HCT116 (cell line): ENCODE measurements around the gene ADARB1. TPM values are rescaled to one million over a fixed set of nuclear protein-coding genes. Genes with fewer than 3 reads are reported as not detected.

ENCODE experiments used
- ATAC-seq: fragments of 200-7000 bp; cut with Tn5 transposase; 2 replicates; pipeline ENCODE4 v1.9.1; 2020; ENCODE audit warnings: mild to moderate bottlenecking, moderate library complexity
- BruUV-seq: library from RNA; stranded (reverse); fragments of 400-500 nt; replicated peaks from 2 replicates; lab custom pipeline; 2021; lab: Mats Ljungman, UMichigan
- CTCF ChIA-PET: fragments of 300-600 bp; sonication (Branson Sonifier 250); formaldehyde crosslinking; loops from one replicate; lab custom pipeline; 2021; ENCODE audit warnings: antibody characterized with exemption; lab: Charles Lee
- POLR2A ChIA-PET: fragments of 300-600, 350-600 bp; sonication (Branson Sonifier 250); formaldehyde crosslinking; loops from one replicate; lab custom pipeline; 2021; ENCODE audit warnings: antibody characterized with exemption; lab: Charles Lee
- RAD21 ChIA-PET, 2 experiments: fragments of 300-600 bp; sonication (Branson Sonifier 250); formaldehyde crosslinking; loops; one replicate each; lab custom pipeline; 2023; ENCODE audit warnings: low total read pairs in 2 of 2; ENCODE audit not compliant: uncharacterized antibody in 2 of 2, unreplicated experiment in 2 of 2, low non-redundant PET in 1 of 2; lab: Charles Lee
- DNase-seq: peaks from one replicate; pipeline ENCODE4 v3.0.0-alpha.2; 2010; ENCODE audit warnings: low read depth, low spot score
- H2AFZ ChIP-seq: fragments of 200-600 bp; shearing (Covaris generic), sonication (generic); 2 replicates; pipeline ENCODE4 v1.6.1; 2017; ENCODE audit warnings: low read depth, mixed run types, mixed read lengths, antibody characterized with exemption, low read length; ENCODE audit not compliant: poor library complexity, severe bottlenecking
- H3K27ac ChIP-seq: 2 replicates; pipeline ENCODE4 v1.5.1; 2012; ENCODE audit warnings: low read depth, low read length
- H3K27me3 ChIP-seq: fragments of 200-600 bp; sonication (generic); 2 replicates; pipeline ENCODE4 v1.6.1; 2016; ENCODE audit warnings: mixed run types, low read length, mixed read lengths; ENCODE audit not compliant: insufficient read depth
- H3K36me3 ChIP-seq, 2 experiments: fragments of 200-500 bp in 1 of 2; fragments of 200-600 bp in 1 of 2; sonication (Bioruptor generic) in 1 of 2; sonication (generic) in 1 of 2; 2 replicates each; pipeline versions ENCODE4 v1.5.1 to v1.6.1; 2014 to 2016; ENCODE audit warnings: low read length in 2 of 2, inconsistent platforms in 1 of 2, mixed read lengths in 1 of 2, mixed run types in 1 of 2; ENCODE audit not compliant: insufficient read depth in 2 of 2, control insufficient read depth in 1 of 2
- H3K4me1 ChIP-seq, 2 experiments: fragments of 200-600 bp in 1 of 2; sonication (generic) in 1 of 2; 2 replicates each; pipeline versions ENCODE4 v1.5.1 to v1.6.1; 2012 to 2017; ENCODE audit warnings: low read length in 2 of 2, inconsistent platforms in 1 of 2, mild to moderate bottlenecking in 1 of 2, mixed read lengths in 1 of 2, mixed run types in 1 of 2, moderate library complexity in 1 of 2; ENCODE audit not compliant: insufficient read depth in 2 of 2, control insufficient read depth in 1 of 2
- H3K4me2 ChIP-seq: fragments of 200-600 bp; sonication (generic); 2 replicates; pipeline ENCODE4 v1.6.1; 2017; ENCODE audit warnings: mixed run types, low read length, mixed read lengths
- H3K4me3 ChIP-seq, 2 experiments: fragments of 200-600 bp in 1 of 2; sonication (generic) in 1 of 2; replicated peaks in 1 of 2; 2 replicates each; pipeline ENCODE4 v1.5.1; 2011 to 2016; ENCODE audit warnings: low read length in 2 of 2, control low read depth in 1 of 2, low read depth in 1 of 2, mild to moderate bottlenecking in 1 of 2, mixed read lengths in 1 of 2, mixed run types in 1 of 2
- H3K79me2 ChIP-seq: fragments of 200-600 bp; sonication (generic); 2 replicates; pipeline ENCODE4 v1.6.1; 2017; ENCODE audit warnings: mild to moderate bottlenecking, mixed run types, low read length, moderate library complexity, mixed read lengths; ENCODE audit not compliant: insufficient read depth
- H3K9ac ChIP-seq: fragments of 200-600 bp; sonication (generic); 2 replicates; pipeline ENCODE4 v1.6.1; 2016; ENCODE audit warnings: low read length, mixed read lengths
- H3K9me2 ChIP-seq: fragments of 200-600 bp; sonication (generic), shearing (Covaris generic); 2 replicates; pipeline ENCODE4 v1.6.1; 2017; ENCODE audit warnings: mixed run types, mild to moderate bottlenecking, moderate library complexity; ENCODE audit not compliant: insufficient read depth
- H3K9me3 ChIP-seq, 2 experiments: fragments of 200-500 bp in 1 of 2; fragments of 200-600 bp in 1 of 2; sonication (Bioruptor generic) in 1 of 2; sonication (generic) in 1 of 2; 2 replicates each; pipeline ENCODE4 v1.6.1; 2014 to 2017; ENCODE audit warnings: low read length in 2 of 2, mixed read lengths in 2 of 2, inconsistent platforms in 1 of 2, low read depth in 1 of 2, mild to moderate bottlenecking in 1 of 2, mixed run types in 1 of 2, moderate library complexity in 1 of 2; ENCODE audit not compliant: control insufficient read depth in 1 of 2, insufficient read depth in 1 of 2
- H4K20me1 ChIP-seq: fragments of 200-600 bp; sonication (generic), shearing (Covaris generic); 2 replicates; pipeline ENCODE4 v1.6.1; 2017; ENCODE audit warnings: mixed run types, mild to moderate bottlenecking, moderate library complexity; ENCODE audit not compliant: insufficient read depth
- CBX3 ChIP-seq: IDR thresholded peaks from 2 replicates; pipeline ENCODE4 v1.6.1; 2012; ENCODE audit warnings: low read depth
- EGR1 ChIP-seq: IDR thresholded peaks from 2 replicates; pipeline ENCODE4 v1.6.1; 2012; ENCODE audit warnings: low read depth
- RAD21 ChIP-seq: IDR thresholded peaks from 2 replicates; pipeline ENCODE4 v1.6.1; 2012; ENCODE audit warnings: low read depth, mild to moderate bottlenecking
- SRF ChIP-seq: IDR thresholded peaks from 2 replicates; pipeline ENCODE4 v1.6.1; 2012; ENCODE audit warnings: low read depth
- TCF7L2 ChIP-seq: IDR thresholded peaks from 2 replicates; pipeline ENCODE4 v1.7.0; 2011; ENCODE audit warnings: borderline replicate concordance, inconsistent platforms; ENCODE audit not compliant: insufficient read depth, insufficient read length; ENCODE audit errors: extremely low read depth
- YY1 ChIP-seq: IDR thresholded peaks from 2 replicates; pipeline ENCODE4 v1.6.1; 2011; ENCODE audit warnings: low read length, low read depth, moderate library complexity, mild to moderate bottlenecking; ENCODE audit not compliant: insufficient replicate concordance; ENCODE audit errors: extremely low read depth
- ZNF274 ChIP-seq: fragments of 200-500 bp; sonication (Bioruptor generic); IDR thresholded peaks from 2 replicates; pipeline ENCODE4 v1.6.1; 2014; ENCODE audit warnings: mild to moderate bottlenecking, low read depth, low read length, inconsistent platforms
- intact Hi-C: fragments of 100-400 bp; cut with micrococcal nuclease; formaldehyde crosslinking; loops from 2 replicates; pipeline ENCODE4 v1.10.0; 2022
- total RNA-seq: library from RNA; stranded (reverse); gene quantifications from one replicate; pipeline ENCODE4 v1.2.1, GENCODE V29; 2021; ENCODE audit not compliant: unreplicated experiment
- TF ChIP-seq, protein P1 (sequence below): IDR thresholded peaks from 2 replicates; pipeline ENCODE4 v1.6.1; 2011; ENCODE audit warnings: mild to moderate bottlenecking, low read length, moderate library complexity; ENCODE audit not compliant: insufficient replicate concordance; ENCODE audit errors: extremely low read depth
- TF ChIP-seq, protein P2 (sequence below): IDR thresholded peaks from 2 replicates; pipeline ENCODE4 v1.6.1; 2012

Gene ADARB1
- total RNA-seq, 1 experiment from 2014 or later = 13.5 TPM

DNA sequence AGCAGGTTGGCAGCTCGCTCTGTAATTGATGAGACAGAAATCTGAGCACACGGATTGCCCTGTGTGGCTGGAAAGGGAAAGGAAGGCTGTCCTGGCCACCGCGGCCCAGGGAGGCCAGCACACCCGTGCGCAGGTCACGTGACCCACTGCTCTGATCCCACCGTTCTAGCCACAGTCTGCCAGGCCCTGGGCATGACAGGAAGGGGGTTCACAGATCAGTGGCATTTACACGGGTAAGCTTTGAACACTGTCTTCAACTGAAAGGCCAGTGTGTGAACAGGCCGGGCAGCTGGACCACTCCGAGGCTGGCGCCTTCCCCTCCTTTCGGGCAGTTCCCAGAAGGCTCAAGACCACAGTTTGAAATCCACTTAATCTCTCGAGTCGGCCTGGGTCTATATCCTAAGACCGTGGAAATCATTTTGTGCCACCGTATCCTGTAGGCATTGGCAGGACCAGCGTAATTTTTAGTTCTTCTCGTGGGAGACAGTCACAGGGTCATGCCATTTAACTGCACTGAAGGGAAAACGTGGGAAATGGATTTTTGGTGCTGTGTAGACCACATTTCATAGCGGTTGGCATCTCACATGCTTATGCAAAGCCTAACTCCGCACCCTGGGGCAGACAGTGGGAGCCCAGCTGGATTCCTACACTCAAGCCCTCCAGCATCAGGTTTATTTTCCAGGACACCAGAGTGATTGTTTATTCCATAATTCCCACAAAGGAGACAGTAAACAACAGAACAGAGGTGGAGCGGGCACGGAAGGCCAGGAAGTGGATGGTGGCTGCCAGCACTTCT lies 3.1 kb upstream of the ADARB1 start:
- Histone ChIP-seq H3K27ac (no peak overlapping the region), H2AFZ (no peak overlapping the region), H3K36me3 (no peaks in the 10 kb centered on the region), H3K9me3 (no peaks in the 10 kb centered on the region), H3K4me1 (peaks cover 7 to 14% of the 10 kb centered on the region in 2 experiments), H3K9me2 (no peaks in the 10 kb centered on the region), H4K20me1 (no peaks in the 10 kb centered on the region), H3K79me2 (peaks cover 11% of the 10 kb centered on the region; the same call in 1 of the 2 replicates), H3K4me2 (no peak overlapping the region), H3K9ac (no peak overlapping the region), H3K4me3 (no peak overlapping the region), H3K27me3 (no peaks in the 10 kb centered on the region)
- POLR2A ChIA-PET = no interaction called here
- CTCF ChIA-PET = no interaction called here
- intact Hi-C loops = no loop called here
- ATAC-seq (no peak), DNase-seq (no peak)
- no TSS peak for BruUV-seq
- RAD21 ChIA-PET = no interaction called here
- TF ChIP-seq CBX3 (no peak), TCF7L2 (no peak), EGR1 (no peak), SRF (no peak), YY1 (no peak), RAD21 (no peak), ZNF274 (no peak)
- TF ChIP-seq, protein P1, sequence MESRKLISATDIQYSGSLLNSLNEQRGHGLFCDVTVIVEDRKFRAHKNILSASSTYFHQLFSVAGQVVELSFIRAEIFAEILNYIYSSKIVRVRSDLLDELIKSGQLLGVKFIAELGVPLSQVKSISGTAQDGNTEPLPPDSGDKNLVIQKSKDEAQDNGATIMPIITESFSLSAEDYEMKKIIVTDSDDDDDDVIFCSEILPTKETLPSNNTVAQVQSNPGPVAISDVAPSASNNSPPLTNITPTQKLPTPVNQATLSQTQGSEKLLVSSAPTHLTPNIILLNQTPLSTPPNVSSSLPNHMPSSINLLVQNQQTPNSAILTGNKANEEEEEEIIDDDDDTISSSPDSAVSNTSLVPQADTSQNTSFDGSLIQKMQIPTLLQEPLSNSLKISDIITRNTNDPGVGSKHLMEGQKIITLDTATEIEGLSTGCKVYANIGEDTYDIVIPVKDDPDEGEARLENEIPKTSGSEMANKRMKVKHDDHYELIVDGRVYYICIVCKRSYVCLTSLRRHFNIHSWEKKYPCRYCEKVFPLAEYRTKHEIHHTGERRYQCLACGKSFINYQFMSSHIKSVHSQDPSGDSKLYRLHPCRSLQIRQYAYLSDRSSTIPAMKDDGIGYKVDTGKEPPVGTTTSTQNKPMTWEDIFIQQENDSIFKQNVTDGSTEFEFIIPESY = no peak
- TF ChIP-seq, protein P2, sequence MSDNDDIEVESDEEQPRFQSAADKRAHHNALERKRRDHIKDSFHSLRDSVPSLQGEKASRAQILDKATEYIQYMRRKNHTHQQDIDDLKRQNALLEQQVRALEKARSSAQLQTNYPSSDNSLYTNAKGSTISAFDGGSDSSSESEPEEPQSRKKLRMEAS = no peak
- TF ChIP-seq, all 23 proteins: peak for 0
